Uterus (tissue), 4 donors: ENCODE measurements around the gene JMY. TPM values are rescaled to one million over a fixed set of nuclear protein-coding genes. Genes with fewer than 3 reads are reported as not detected.

ENCODE experiments used
- DNase-seq, 2 donors: peaks; one replicate each; pipeline ENCODE4 v3.0.0-alpha.2; 2019 to 2020
- H3K27ac ChIP-seq, 2 donors: fragments of 200-600 bp; sonication (generic); 1 replicate in 1 of 2; 2 replicates in 1 of 2; pipeline ENCODE4 v1.5.1; 2016 to 2018
- H3K27me3 ChIP-seq, 2 donors: fragments of 200-600 bp; sonication (generic); one replicate each; pipeline ENCODE4 v1.5.1; 2018 to 2019; ENCODE audit warnings: control low read depth in 1 of 2
- H3K36me3 ChIP-seq, 2 donors: fragments of 200-600 bp; sonication (generic); one replicate each; pipeline ENCODE4 v1.5.1; 2019; ENCODE audit warnings: control low read depth in 1 of 2
- H3K4me1 ChIP-seq, 2 donors: fragments of 200-600 bp; sonication (generic); one replicate each; pipeline ENCODE4 v1.5.1; 2018 to 2019; ENCODE audit warnings: control low read depth in 1 of 2
- H3K4me3 ChIP-seq, 2 donors: fragments of 200-600 bp; sonication (generic); 1 replicate in 1 of 2; 2 replicates in 1 of 2; pipeline ENCODE4 v1.5.1; 2018 to 2019; ENCODE audit warnings: mild to moderate bottlenecking in 1 of 2
- H3K9me3 ChIP-seq, 2 donors: fragments of 200-600 bp; sonication (generic); one replicate each; pipeline ENCODE4 v1.5.1; 2019; ENCODE audit warnings: control low read depth in 1 of 2
- CTCF ChIP-seq, 4 experiments: fragments of 200-600 bp in 2 of 4; fragments of 450-650 bp in 2 of 4; sonication (generic) in 2 of 4; IDR thresholded peaks; one replicate each; pipeline ENCODE4 v1.5.1; 2016 to 2019; ENCODE audit warnings: antibody characterized with exemption in 4 of 4, mild to moderate bottlenecking in 2 of 4, moderate library complexity in 1 of 4
- POLR2A ChIP-seq, 2 donors: fragments of 450-650 bp; IDR thresholded peaks; one replicate each; pipeline ENCODE4 v1.6.1; 2016; ENCODE audit warnings: antibody characterized with exemption in 2 of 2, mild to moderate bottlenecking in 1 of 2, moderate library complexity in 1 of 2
- intact Hi-C: fragments of 100-400 bp; cut with DNase I; formaldehyde crosslinking; loops from one replicate; pipeline ENCODE4 v1.15.1; 2023; ENCODE audit warnings: low total_unique reads
- total RNA-seq, 4 donors: library from RNA; depleted of rRNA in 3 of 4; stranded (reverse); fragments of >200 nt in 3 of 4; gene quantifications; one replicate each; pipeline versions ENCODE4 v1.1.0 to v1.2.4, GENCODE V29; 2014 to 2023
- donor health status: DM: yes; HTN: yes; CAD: no.

Gene JMY
- total RNA-seq, 4 donors from 2014 or later = 11.5 to 41.3 (median 15.5) TPM

GRCh38 chr5:79285833-79286232 is 49.9 kb downstream of the JMY start:
- Histone ChIP-seq H3K4me3 (no peak overlapping the region), H3K27me3 (no peaks in the 10 kb centered on the region), H3K9me3 (no peaks in the 10 kb centered on the region), H3K36me3 (no peaks in the 10 kb centered on the region), H3K4me1 (no peaks in the 10 kb centered on the region), H3K27ac (no peak overlapping the region)
- intact Hi-C loops = no loop called here
- DNase-seq = no peak
- no peak for TF ChIP-seq CTCF (IDR thresholded peaks at IDR 0.05)
- TF ChIP-seq POLR2A (IDR thresholded peaks at IDR 0.05) = no peak

GRCh38 chr5:79287380-79287779 is 51.4 kb downstream of the JMY start:
- TF ChIP-seq CTCF (IDR thresholded peaks at IDR 0.05) (no peak), POLR2A (IDR thresholded peaks at IDR 0.05) (no peak)
- no peaks in the 10 kb centered on the region for H3K4me1 ChIP-seq
- H3K4me3 ChIP-seq = no peak overlapping the region
- no peaks in the 10 kb centered on the region for H3K9me3 ChIP-seq
- no peaks in the 10 kb centered on the region for H3K36me3 ChIP-seq
- no peak for DNase-seq
- no peaks in the 10 kb centered on the region for H3K27me3 ChIP-seq
- intact Hi-C loops = no loop called here
- H3K27ac ChIP-seq = no peak overlapping the region

- H3K4me3 ChIP-seq = no peak overlapping the region
- H3K9me3 ChIP-seq = no peaks in the 10 kb centered on the region
- no peaks in the 10 kb centered on the region for H3K27me3 ChIP-seq
- H3K4me1 ChIP-seq = no peaks in the 10 kb centered on the region
- no peak for TF ChIP-seq POLR2A (IDR thresholded peaks at IDR 0.05)
- no peak for TF ChIP-seq CTCF (IDR thresholded peaks at IDR 0.05)
- no peak overlapping the region for H3K27ac ChIP-seq
- no peak for DNase-seq
- intact Hi-C loops = no loop called here
- no peaks in the 10 kb centered on the region for H3K36me3 ChIP-seq
Observed at GRCh38 chr5:79287907-79288306, 52.0 kb downstream of the JMY start.

- no peaks in the 10 kb centered on the region for H3K9me3 ChIP-seq
- no peak for DNase-seq
- no peak overlapping the region for H3K4me3 ChIP-seq
- no peaks in the 10 kb centered on the region for H3K36me3 ChIP-seq
- no peaks in the 10 kb centered on the region for H3K4me1 ChIP-seq
- no peak overlapping the region for H3K27ac ChIP-seq
- H3K27me3 ChIP-seq = no peaks in the 10 kb centered on the region
- intact Hi-C loops = no loop called here
- no peak for TF ChIP-seq POLR2A (IDR thresholded peaks at IDR 0.05)
Observed at GRCh38 chr5:79295029-79295428, 59.1 kb downstream of the JMY start.

GRCh38 chr5:79297661-79298060 is 61.7 kb downstream of the JMY start:
- Histone ChIP-seq H3K4me1 (no peaks in the 10 kb centered on the region), H3K9me3 (no peaks in the 10 kb centered on the region), H3K4me3 (no peak overlapping the region), H3K27ac (no peak overlapping the region), H3K27me3 (no peaks in the 10 kb centered on the region), H3K36me3 (no peaks in the 10 kb centered on the region)
- TF ChIP-seq CTCF (IDR thresholded peaks at IDR 0.05) = no peak
- TF ChIP-seq POLR2A (IDR thresholded peaks at IDR 0.05) = no peak
- no peak for DNase-seq
- intact Hi-C loops = no loop called here

- Histone ChIP-seq H3K4me1 (no peaks in the 10 kb centered on the region), H3K36me3 (no peaks in the 10 kb centered on the region), H3K4me3 (no peak overlapping the region), H3K27ac (no peak overlapping the region), H3K27me3 (no peaks in the 10 kb centered on the region), H3K9me3 (no peaks in the 10 kb centered on the region)
- DNase-seq = no peak
- TF ChIP-seq POLR2A (IDR thresholded peaks at IDR 0.05) = no peak
- TF ChIP-seq CTCF (IDR thresholded peaks at IDR 0.05) = no peak
- intact Hi-C loops = no loop called here
Observed at GRCh38 chr5:79301046-79301712, 65.2 kb downstream of the JMY start.
